A204.1 (cell line): ENCODE data around the gene UBE2D1.
"Not testable (repeated sequence)": the region's sequence is repeated elsewhere in the genome, so short reads cannot be mapped to it uniquely, and the experiment has no call there.

Experiments
- FAIRE-seq: peaks from 2 replicates; lab custom pipeline; 2012; peaks lifted over from hg19 to GRCh38; lab: Jason Lieb, UNC

The UBE2D1 gene

GRCh38 chr10:58384095-58384494 is 49.3 kb downstream of the UBE2D1 start:
- FAIRE-seq: no peak

- FAIRE-seq: no peak
Observed at GRCh38 chr10:58384544-58384998, 49.8 kb downstream of the UBE2D1 start.

DNA sequence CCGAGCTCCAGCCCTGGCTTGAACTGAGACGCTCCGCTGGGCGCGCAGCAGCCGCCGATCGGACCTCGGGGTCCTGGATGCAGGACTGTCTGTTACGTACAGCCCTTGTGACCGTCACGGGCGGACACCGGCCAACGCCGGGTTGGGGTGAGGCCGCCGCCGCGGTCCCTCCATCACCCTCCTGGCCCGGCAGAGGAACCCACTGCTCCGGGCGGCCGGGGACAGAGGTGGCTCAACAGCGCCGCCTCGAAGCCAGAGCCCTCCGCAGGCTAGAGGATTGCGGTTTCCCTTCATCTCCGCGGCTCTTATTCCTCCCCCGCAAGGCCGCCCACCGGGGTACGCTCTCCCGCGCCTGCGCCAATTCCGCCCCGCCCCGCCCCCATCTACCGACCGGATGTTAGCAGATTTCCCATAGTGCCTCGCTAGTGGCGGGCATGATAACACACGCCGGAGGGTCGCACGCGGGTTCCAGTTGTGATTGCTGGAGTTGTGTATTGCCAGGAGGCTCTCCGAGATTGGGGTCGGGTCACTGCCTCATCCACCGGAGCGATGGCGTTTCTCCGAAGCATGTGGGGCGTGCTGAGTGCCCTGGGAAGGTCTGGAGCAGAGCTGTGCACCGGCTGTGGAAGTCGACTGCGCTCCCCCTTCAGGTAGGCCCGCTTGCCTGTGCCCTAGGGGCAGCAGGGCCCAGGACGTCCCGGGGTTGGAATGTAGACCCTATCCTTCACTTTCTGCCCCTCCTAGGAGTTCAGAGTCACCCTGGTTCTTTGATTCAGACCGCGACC is 50.4 kb downstream of the UBE2D1 start, which contains the start of gene TFAM:
Gene TFAM, plus strand, starts transcription at position 412 of the 785 bp plus-strand sequence. Its CDS starts 138 bp downstream, at position 550.
- FAIRE-seq: no peak

DNA sequence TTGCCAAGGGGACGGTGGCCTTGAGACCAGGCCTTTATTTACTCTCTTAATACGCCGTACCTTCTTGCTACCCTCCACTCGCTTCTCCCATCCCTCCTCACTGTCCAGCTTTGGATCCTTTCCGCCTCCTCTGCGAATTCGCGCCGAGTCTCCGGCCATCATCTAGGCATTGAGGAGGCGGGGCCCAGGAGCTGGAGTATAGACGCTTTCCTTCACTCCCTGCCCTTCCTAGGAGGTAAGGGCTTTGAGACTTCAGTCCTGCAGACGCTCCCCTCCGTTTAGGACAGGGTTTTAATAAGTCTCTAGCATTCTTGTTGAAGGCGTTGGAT is 50.9 kb downstream of the UBE2D1 start:
- no peak for FAIRE-seq

GRCh38 chr10:58389024-58389423 is 54.2 kb downstream of the UBE2D1 start:
- FAIRE-seq: no peak

DNA sequence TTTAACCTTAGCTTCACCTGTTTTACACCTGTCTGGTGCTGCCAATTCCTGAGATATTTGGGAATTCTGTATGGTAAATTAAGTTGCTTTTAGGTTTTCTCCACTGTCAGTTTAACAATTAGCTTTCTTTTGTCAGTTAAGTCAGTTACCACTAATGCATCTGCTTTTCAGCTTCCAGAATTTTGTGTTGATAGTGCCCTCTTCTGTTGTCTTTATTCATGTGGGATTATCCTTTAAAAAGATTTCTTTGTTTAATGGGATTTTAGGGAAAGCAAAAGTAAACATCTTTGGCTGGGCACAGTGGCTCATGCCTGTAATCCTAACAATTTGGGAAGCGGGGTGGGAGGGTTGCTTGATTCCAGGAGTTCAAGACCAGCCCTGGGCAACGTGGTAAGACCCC is 58.5 kb downstream of the UBE2D1 start:
- FAIRE-seq: no peak

DNA sequence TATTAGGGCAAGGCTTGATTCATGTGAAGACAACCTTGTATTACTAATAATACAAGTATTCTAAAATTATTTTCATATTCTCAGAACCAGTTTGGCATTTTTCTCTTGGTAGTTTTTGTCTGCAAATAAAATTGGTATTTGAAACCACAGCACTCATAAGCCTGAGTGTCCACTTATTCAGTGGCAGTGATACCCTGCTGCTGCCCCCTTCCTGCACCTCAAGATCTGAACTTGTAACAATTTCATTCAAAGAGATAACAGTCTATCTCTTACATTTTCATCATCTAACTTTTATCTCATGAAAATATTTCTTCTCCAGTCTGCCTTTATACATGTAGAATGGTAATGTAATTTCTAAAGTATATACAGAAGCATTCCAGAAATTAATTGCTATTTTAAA is 59.7 kb downstream of the UBE2D1 start:
- no peak for FAIRE-seq

- no peak for FAIRE-seq
Observed at GRCh38 chr10:58396057-58396456, 61.3 kb downstream of the UBE2D1 start.

DNA sequence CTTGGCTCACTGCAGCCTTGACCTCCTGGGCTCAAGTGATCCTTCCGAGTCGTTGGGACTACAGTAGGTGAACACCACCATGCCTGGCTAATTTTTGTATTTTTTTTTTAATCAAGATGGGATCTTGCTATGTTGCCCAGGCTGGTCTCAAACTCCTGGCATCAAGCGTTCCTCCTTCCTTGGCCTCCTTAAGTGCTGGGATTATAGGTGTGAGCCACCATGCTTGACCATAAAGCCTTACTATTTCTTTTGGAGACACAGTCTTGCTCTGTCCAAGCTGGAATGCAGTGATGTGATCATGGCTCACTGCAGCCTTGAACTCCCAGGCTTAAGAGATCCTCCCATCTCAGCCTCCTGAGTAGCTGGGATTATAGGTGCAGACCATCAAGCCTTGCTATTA is 63.0 kb downstream of the UBE2D1 start:
- FAIRE-seq: no peak

DNA sequence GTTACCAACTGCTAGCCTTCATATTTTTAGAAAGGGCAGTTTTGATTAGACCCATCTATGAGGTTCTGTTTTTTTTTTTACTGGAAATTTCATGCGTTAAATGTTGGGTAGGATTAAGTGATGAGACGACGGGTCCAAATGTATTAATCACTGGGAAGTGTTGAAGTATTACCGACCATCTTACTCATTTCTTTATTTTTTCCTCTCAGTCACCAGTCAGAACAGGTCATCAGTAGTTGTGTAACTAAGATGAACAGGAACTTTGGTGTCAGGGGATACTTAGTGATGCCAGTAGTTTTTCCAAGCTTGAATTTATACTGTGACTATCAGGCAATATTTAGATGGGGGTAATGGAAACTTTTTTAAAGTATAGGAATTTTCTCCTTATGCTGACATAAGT is 64.6 kb downstream of the UBE2D1 start:
- no peak for FAIRE-seq

GRCh38 chr10:58400609-58401008 is 65.8 kb downstream of the UBE2D1 start:
- no peak for FAIRE-seq

DNA sequence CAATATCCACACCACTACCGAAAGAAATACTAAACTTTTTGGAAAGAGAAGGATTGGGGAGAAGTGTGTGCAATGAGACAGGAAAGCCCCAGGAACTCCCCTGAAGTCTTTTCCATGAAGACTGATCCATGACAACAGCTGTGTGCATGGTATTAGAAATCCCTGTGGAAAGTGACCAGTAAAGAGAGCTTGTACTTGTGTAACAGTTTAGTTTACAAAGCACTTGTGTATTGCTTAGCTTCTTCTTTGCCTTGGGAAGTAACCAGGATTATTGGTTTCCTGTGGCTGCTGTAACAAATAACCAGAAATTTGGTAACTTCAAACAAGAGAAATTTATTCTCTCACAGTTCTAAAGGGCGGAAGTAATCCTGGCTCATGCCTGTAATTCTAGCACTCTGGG is 69.2 kb downstream of the UBE2D1 start:
- FAIRE-seq: no peak

DNA sequence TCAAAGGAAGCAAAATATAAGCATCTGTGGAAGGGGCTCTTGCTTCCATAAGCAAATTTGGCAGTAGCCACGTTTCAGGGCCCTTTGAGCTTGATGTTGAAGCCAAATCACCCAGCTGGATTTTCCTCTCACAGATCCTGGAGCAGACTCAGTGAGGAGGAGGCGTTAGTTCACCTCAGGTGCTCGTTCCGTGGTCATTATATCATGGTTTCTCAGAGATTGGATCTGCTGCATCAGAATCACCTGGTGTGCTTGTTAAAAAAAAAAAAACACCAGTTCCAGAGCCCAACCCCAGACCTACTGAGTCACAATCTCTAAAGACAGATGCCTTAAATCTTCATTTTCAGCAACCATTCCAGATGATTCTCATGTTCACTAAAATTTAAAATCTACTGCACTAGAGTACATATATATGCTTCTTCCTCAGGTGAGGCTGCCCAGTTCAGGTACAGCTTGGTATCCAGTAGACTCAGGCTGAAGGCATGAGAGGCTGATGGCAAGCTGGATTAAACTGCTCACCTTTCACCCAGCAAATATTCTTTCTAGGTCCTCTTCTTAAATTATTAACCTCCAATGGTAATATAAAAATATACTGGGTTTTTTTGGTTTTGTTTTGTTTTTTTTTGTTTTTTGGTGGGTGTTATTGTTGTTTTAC is 75.3 kb downstream of the UBE2D1 start:
- no peak for FAIRE-seq

GRCh38 chr10:58412502-58412961 is 77.7 kb downstream of the UBE2D1 start:
- FAIRE-seq: no peak

DNA sequence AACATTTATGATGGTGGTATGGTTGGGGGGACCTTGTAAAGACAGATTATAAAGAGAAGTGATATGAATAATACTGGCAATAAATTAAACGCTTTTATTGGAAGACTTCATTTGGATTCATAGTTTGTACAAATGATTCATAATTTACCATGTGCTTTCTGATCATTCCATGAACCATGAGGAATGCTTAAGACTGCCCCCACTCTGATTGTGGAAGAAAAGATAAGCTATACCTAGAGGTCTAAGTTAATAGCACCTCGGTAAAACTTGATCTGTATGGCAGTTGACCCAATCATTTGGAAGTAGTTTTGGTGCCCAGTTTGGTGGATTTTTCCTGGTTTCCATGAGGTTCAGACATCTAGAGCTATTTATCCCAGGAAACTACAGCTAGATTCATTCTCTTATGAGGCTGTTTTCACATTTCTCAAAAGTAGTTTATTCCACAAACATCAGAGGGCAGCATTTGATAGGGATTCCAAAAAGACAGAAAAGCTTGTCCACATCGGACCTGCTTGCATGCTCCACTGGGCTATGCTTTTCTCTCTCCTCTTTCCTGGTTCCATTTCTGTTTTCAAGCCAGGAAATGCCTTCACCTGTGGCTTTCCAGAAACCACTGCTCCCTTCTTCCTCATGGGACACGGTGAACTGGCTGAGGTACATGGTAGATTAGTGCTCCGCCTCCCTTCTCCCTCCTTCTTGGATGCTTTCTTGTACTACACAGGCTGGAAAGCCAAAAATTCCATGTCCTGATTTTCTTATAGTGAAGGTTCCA is 79.7 kb downstream of the UBE2D1 start:
- no peak for FAIRE-seq

DNA sequence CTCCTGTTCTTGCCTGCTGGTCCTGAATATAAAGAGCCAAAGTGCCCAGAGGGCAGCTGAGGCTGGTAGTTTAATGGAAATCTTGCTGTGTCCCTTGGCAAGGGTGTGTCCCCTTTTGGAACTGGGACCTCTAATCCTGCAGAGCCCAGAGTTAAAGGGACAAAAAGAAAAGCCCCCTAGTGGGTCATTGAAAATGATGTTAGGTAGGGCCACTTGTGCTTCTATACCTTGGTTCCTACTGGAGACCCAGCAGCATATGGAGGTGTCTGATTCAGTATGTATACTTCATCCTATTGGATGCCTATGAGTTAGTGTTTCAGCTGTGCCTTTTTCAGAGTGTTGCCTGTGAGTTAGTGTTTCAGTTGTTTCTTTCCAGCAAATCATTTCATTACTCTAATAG is 81.0 kb downstream of the UBE2D1 start:
- FAIRE-seq: no peak

DNA sequence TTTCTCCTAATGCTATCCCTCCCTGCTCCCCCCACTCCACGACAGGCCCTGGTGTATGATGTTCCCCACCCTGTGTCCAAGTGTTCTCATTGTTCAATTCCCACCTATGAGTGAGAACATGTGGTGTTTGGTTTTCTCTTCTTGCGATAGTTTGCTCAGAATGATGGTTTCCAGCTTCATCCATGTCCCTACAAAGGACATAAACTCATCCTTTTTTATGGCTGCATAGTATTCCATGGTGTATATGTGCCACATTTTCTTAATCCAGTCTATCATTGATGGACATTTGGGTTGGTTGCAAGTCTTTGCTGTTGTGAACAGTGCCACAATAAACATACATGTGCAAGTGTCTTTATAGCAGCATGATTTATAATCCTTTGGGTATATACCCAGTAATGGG is 83.1 kb downstream of the UBE2D1 start:
- not testable (repeated sequence) for FAIRE-seq
